Activated CD4-positive, alpha-beta T cell treated with anti-CD3 and anti-CD28 coated beads for 48 hours (primary cell): Measurements from ENCODE around the gene ANKZF1.

Experiments
- DNase-seq: peaks from one replicate; pipeline ENCODE4 v3.0.0-alpha.2; 2020

ANKZF1 gene

DNA sequence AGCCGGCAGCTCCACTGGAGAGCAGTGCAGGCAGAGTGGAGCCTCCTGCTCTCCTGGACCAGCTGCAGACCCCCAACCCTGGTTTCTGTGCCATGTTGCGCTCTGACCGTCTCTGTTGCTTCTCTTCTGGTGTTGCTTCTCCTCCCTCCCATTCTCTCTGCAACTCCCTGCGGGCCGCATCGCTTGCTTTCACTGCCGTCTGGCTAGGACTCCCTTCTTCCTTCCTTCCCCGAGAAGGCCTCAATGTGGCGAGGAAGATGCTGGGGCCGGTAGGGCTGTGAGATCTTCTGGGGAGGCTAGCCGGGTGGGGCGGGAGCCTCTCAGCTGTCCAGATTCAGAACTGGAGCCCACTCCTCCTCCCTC, 55.7 kb downstream of the ANKZF1 start:
- no peak for DNase-seq

DNA sequence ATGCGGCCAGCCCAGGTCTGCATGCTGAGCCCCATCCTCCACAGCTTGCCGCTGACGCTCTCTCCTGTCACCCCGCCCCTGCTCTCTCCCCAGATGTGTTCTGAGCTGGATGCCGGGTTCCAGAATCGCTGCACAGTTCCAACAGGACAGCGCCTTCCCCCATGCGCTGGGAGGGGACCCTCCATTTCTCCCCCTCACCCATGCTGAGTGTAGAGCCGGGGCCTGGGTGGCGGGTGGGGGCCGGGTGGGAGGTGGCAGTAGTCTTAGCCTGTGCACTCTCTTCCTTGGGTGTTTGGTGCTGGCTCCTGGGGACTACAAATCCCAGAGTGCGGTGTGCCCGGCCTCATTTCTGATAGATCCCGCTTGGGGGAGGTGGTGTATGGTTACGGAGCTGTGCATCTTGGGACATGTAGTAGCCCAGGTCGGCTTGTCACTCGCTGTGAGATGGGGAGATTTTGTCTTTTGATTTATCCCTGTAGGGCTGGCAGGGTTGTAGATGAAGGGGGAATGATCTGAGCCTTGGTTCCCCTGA, 56.4 kb downstream of the ANKZF1 start:
- no peak for DNase-seq
